Astrocyte (in vitro differentiated cells and primary cell): ENCODE results near the gene EIF2S3. TPM values are rescaled to one million over a fixed set of nuclear protein-coding genes. Genes with fewer than 3 reads are reported as not detected.

Experiments
- DNase-seq: peaks from one replicate; pipeline ENCODE4 v3.0.0-alpha.2; 2010; ENCODE audit warnings: low read depth
- FAIRE-seq: peaks from 2 replicates; lab custom pipeline; 2011; peaks lifted over from hg19 to GRCh38; lab: Jason Lieb, UNC
- H2AFZ ChIP-seq: 2 replicates; pipeline ENCODE4 v1.6.0; 2012; ENCODE audit warnings: low read depth, low read length, inconsistent platforms
- H3K27ac ChIP-seq: 2 replicates; pipeline ENCODE4 v1.5.1; 2011; ENCODE audit warnings: low read depth, low read length, inconsistent platforms
- H3K27me3 ChIP-seq: 2 replicates; pipeline ENCODE4 v1.6.0; 2011; ENCODE audit warnings: low read length, inconsistent platforms; ENCODE audit not compliant: insufficient read depth
- H3K36me3 ChIP-seq: 2 replicates; pipeline ENCODE4 v1.5.1; 2011; ENCODE audit warnings: low read length, inconsistent platforms; ENCODE audit not compliant: insufficient read depth
- H3K4me1 ChIP-seq: 2 replicates; pipeline ENCODE4 v1.5.1; 2011; ENCODE audit warnings: low read length, inconsistent platforms; ENCODE audit not compliant: insufficient read depth
- H3K4me2 ChIP-seq: 2 replicates; pipeline ENCODE4 v1.6.0; 2012; ENCODE audit warnings: low read length, inconsistent platforms
- H3K4me3 ChIP-seq: 2 replicates; pipeline ENCODE4 v1.5.1; 2011; ENCODE audit warnings: low read depth, mild to moderate bottlenecking, low read length, inconsistent platforms; ENCODE audit not compliant: insufficient read depth
- H3K79me2 ChIP-seq: 2 replicates; pipeline ENCODE4 v1.6.0; 2012; ENCODE audit warnings: mild to moderate bottlenecking, low read length, inconsistent platforms; ENCODE audit not compliant: insufficient read depth
- H3K9ac ChIP-seq: 2 replicates; pipeline ENCODE4 v1.6.0; 2012; ENCODE audit warnings: mild to moderate bottlenecking, low read length, inconsistent platforms
- H3K9me3 ChIP-seq: 2 replicates; pipeline ENCODE4 v1.5.1; 2012; ENCODE audit warnings: low read depth, mild to moderate bottlenecking, low read length, inconsistent platforms; ENCODE audit not compliant: insufficient read depth
- H4K20me1 ChIP-seq: 2 replicates; pipeline ENCODE4 v1.6.0; 2012; ENCODE audit warnings: low read length, inconsistent platforms; ENCODE audit not compliant: insufficient read depth
- H3K27ac Mint-ChIP-seq: one replicate; pipeline ENCODE4 v1.8.0; 2021; ENCODE audit warnings: mild to moderate bottlenecking, mixed read lengths; ENCODE audit not compliant: unreplicated experiment
- H3K27me3 Mint-ChIP-seq: one replicate; pipeline ENCODE4 v1.8.0; 2021; ENCODE audit warnings: low read depth, mixed read lengths; ENCODE audit not compliant: unreplicated experiment
- H3K36me3 Mint-ChIP-seq: one replicate; pipeline ENCODE4 v1.8.0; 2021; ENCODE audit warnings: low read depth, mixed read lengths; ENCODE audit not compliant: unreplicated experiment
- H3K4me1 Mint-ChIP-seq: one replicate; pipeline ENCODE4 v1.8.0; 2021; ENCODE audit warnings: low read depth, mixed read lengths; ENCODE audit not compliant: unreplicated experiment
- H3K4me3 Mint-ChIP-seq: one replicate; pipeline ENCODE4 v1.8.0; 2021; ENCODE audit warnings: mild to moderate bottlenecking, moderate library complexity, mixed read lengths; ENCODE audit not compliant: unreplicated experiment
- H3K9me3 Mint-ChIP-seq: one replicate; pipeline ENCODE4 v1.8.0; 2021; ENCODE audit warnings: mild to moderate bottlenecking, mixed read lengths; ENCODE audit not compliant: unreplicated experiment
- CTCF ChIP-seq: IDR thresholded peaks from 2 replicates; pipeline ENCODE4 v1.5.1; 2011; ENCODE audit warnings: low read depth, mild to moderate bottlenecking, inconsistent platforms, low read length, moderate library complexity; ENCODE audit not compliant: insufficient read depth
- EZH2 ChIP-seq: IDR thresholded peaks from 2 replicates; pipeline ENCODE4 v1.6.1; 2012; ENCODE audit warnings: mild to moderate bottlenecking, low read length, inconsistent platforms; ENCODE audit not compliant: insufficient read depth
- total RNA-seq: library from RNA; stranded (reverse); gene quantifications from 2 replicates; pipeline ENCODE4 v1.2.1, GENCODE V29; 2021

The EIF2S3 gene
- total RNA-seq, 1 donor from 2014 or later, result 216 TPM

DNA sequence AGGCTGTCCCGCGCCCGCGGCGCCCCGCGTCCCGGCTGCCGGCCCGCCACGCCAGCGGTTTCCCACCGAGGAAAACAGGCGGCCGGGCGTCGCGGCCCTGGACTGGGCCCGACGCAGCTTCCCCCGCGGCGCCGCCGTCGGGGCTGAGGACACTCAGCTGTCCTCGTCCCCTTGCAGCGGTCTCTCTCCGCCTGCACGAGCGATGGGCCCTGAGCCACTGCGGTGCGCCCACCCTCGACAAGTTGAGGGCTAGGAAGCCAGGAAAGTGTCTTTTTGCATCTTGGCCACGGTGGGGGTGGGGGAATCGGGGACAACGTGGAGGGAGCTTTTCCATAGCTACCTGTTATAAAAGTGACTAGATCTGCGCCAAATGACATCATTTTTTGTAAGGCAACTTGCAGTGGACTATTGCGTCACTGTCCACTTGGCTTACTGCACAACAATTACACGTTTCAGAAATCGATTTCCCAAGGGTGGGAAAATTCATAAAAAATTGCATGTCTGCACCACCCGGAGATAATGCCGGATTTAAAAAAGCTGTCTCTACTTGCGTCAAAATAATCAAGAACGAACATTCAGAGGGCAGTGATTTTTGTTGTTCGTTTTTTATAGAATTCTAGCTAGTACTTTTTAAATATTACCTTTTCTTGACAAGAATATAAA lies 28.9 kb upstream of the EIF2S3 start:
- no peaks in the 10 kb centered on the region for H3K9me3 Mint-ChIP-seq
- H3K9me3 ChIP-seq, result no peaks in the 10 kb centered on the region
- no peaks in the 10 kb centered on the region for H3K27me3 Mint-ChIP-seq
- H3K4me3 Mint-ChIP-seq, result peak overlapping the region; percentile 85
- H3K36me3 Mint-ChIP-seq, result no peaks in the 10 kb centered on the region
- H3K27ac Mint-ChIP-seq, result peak overlapping the region; percentile 97
- H3K9ac ChIP-seq, result peak overlapping the region; percentile 97
- peaks cover 39% of the 10 kb centered on the region for H3K79me2 ChIP-seq
- H3K4me3 ChIP-seq, result peak overlapping the region; percentile 83
- H3K4me2 ChIP-seq, result peak overlapping the region; percentile 94
- TF ChIP-seq EZH2, result no peak
- no peak for TF ChIP-seq CTCF
- no peaks in the 10 kb centered on the region for H3K4me1 ChIP-seq
- peak; percentile 66 for DNase-seq
- H4K20me1 ChIP-seq, result no peaks in the 10 kb centered on the region
- H2AFZ ChIP-seq, result peak overlapping the region; percentile 77
- FAIRE-seq, result peak; percentile 98
- H3K36me3 ChIP-seq, result no peaks in the 10 kb centered on the region
- H3K27me3 ChIP-seq, result no peaks in the 10 kb centered on the region
- H3K4me1 Mint-ChIP-seq, result peaks cover 6% of the 10 kb centered on the region
- H3K27ac ChIP-seq, result peak overlapping the region; percentile 96

- H3K4me3 Mint-ChIP-seq, result peak overlapping the region; percentile 85
- no peaks in the 10 kb centered on the region for H3K4me1 ChIP-seq
- H3K4me2 ChIP-seq, result peak overlapping the region; percentile 94
- TF ChIP-seq EZH2 (no peak), CTCF (no peak)
- H3K36me3 Mint-ChIP-seq, result no peaks in the 10 kb centered on the region
- no peaks in the 10 kb centered on the region for H3K27me3 ChIP-seq
- peak; percentile 95 for FAIRE-seq
- no peaks in the 10 kb centered on the region for H3K27me3 Mint-ChIP-seq
- H3K9ac ChIP-seq, result peak overlapping the region; percentile 97
- H3K4me3 ChIP-seq, result peak overlapping the region; percentile 83
- H3K27ac Mint-ChIP-seq, result peak overlapping the region; percentile 97
- H3K9me3 ChIP-seq, result no peaks in the 10 kb centered on the region
- H3K9me3 Mint-ChIP-seq, result no peaks in the 10 kb centered on the region
- H3K27ac ChIP-seq, result peak overlapping the region; percentile 96
- peaks cover 3% of the 10 kb centered on the region for H3K4me1 Mint-ChIP-seq
- no peaks in the 10 kb centered on the region for H3K36me3 ChIP-seq
- DNase-seq, result no peak
- no peaks in the 10 kb centered on the region for H4K20me1 ChIP-seq
- H3K79me2 ChIP-seq, result peaks cover 34% of the 10 kb centered on the region
- peak overlapping the region; percentile 71 for H2AFZ ChIP-seq
Observed at GRCh38 chrX:24026432-24026831, 28.3 kb upstream of the EIF2S3 start.

GRCh38 chrX:24027086-24027485 lies 27.7 kb upstream of the EIF2S3 start, which contains the start of gene KLHL15:
Gene KLHL15 (minus strand): TSS chrX:24027186. CDS start chrX:24006693, 20,493 bp downstream.
- Histone ChIP-seq H3K9ac (peak within 1 kb of the TSS; percentile 97), H3K4me1 (no peaks in the 10 kb centered on the region), H3K79me2 (peaks cover 28% of the 10 kb centered on the region), H3K27me3 (no peaks in the 10 kb centered on the region), H3K4me3 (peak within 1 kb of the TSS; percentile 83), H3K27ac (peak within 1 kb of the TSS; percentile 96), H3K4me2 (peak within 1 kb of the TSS; percentile 94), H2AFZ (peak within 1 kb of the TSS; percentile 77), H4K20me1 (no peaks in the 10 kb centered on the region), H3K36me3 (no peaks in the 10 kb centered on the region), H3K9me3 (no peaks in the 10 kb centered on the region)
- H3K4me1 Mint-ChIP-seq, result peaks cover 3% of the 10 kb centered on the region
- H3K27me3 Mint-ChIP-seq, result no peaks in the 10 kb centered on the region
- TF ChIP-seq EZH2 (no peak), CTCF (no peak)
- H3K36me3 Mint-ChIP-seq, result no peaks in the 10 kb centered on the region
- H3K4me3 Mint-ChIP-seq, result peak within 1 kb of the TSS; percentile 85
- no peak for DNase-seq
- H3K27ac Mint-ChIP-seq, result peak within 1 kb of the TSS; percentile 97
- FAIRE-seq, result no peak
- no peaks in the 10 kb centered on the region for H3K9me3 Mint-ChIP-seq
